CD4-positive, alpha-beta T cell treated with Interleukin-17A for 4 hours (primary cell): ENCODE results near the gene PRKACG.
"Not testable (repeated sequence)": the region's sequence is repeated elsewhere in the genome, so short reads cannot be mapped to it uniquely, and the experiment has no call there.

Source experiments
- DNase-seq: peaks from one replicate; pipeline ENCODE4 v3.0.0-alpha.2; 2020; ENCODE audit warnings: mixed read lengths

The PRKACG gene

DNA sequence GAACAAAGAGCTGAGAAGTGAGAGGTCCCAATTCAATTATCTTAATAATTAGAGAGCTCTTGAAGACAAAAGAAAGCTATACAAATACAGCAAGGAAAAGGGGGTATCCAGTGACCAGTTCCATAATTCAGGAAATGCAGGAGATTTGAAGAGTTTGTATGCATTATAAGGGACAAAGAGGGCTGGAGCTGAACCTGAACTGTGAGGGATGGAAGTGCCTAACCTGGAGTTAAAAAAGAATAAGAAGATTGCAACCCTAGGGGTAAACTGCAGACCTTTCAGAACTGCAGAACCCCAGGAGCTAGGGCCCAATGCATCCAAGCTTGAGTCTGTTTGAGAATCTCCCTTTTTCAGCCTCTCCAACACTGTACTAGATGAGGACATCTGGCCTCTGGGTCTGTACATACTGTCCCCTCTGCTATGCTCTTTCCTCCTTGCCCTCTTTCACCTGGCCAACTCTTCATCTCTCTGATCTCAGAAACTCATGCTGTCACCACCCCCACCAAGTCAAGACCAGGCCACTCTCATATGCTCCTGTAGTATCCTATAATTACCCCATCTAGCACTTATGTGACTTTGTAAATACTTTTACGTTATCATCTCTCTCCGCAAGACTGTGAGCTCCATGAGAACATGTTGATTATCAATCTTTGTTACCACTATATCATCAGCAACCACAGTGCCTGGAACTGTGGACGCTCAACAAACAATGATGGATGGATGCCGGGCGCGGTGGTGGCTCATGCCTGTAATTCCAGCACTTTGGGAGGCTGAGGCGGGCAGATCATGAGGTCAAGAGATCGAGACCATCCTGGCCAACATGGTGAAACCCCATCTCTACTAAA lies 6.6 kb upstream of the PRKACG start:
- no peak for DNase-seq

DNA sequence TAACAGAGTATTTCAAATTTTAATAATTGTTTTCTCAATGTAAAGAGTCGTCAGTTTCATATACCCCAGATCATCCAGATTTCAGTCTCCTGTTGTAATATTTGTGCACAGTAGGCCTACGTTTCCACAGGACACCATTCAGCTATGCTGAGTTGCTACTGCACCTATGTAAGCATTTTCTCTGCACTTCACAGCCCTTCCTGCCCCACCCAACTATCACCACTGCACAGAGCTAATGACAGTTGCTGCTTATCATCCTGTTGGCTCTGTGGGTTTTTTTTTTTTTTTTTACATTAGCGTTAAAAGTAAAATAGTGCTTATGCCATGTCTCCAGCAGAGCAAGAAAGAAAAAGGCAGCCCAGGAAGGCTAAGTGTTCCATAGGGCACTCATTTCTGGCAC lies 5.9 kb upstream of the PRKACG start:
- peak; percentile 61 for DNase-seq

DNA sequence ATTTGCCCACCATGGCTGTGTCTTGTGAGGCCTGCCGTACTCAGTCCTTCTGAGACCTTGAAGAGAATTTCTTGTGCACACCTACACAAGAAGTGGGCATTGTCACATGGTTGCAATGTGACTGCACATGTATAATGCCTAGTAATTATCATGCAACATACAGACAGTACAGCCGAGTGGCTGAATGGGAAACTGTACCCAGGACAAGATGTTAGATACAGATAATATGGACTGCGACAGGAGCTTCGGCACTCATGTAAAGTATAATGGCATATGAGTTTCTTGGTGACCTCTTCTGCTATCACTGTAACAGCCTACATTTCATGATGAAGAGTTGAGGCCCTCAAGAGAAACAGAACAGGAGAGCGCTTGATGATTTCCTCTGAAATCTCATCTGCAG lies 4.8 kb upstream of the PRKACG start:
- no peak for DNase-seq

DNA sequence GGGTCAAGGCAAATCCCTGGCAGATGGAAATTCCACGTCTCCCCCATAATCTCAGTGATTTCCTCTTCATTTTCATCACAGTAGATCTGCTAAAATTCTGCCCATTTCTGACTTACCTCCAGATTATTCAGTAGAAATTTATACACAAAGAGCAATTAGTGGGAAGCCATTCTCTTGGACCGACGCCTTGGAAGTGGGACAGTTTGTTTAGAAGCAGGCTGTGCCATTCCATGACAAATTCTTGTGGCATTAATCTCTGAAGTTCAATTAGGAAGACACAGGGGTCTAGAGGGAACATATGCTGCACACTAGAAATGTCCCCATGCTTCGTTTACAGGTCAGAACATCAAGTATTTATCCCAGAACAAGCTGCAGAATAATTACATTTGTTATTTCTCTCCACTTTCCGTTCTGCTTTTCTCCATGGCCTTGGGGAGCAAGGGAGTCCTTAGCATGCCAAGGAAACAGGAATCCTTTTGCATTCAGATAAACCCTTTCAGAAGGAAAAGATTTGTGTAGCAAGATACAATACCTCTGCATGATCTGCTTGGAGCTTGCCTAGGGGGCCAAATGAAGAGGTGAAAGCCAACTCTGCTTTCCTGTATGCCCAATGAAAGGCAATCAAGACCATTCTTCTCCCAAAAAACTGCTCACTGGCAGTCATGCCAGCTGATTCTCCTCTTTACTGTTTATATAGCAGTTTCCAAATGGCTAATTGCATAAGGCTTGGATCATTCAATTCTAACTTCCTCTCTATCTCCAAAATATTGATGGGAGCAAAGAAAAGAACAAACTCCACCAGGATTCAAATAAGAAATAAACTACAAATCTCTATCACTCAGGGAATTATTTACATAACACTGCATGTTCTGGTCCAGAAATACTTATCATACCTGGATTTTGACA lies 2.5 kb upstream of the PRKACG start:
- no peak for DNase-seq

DNA sequence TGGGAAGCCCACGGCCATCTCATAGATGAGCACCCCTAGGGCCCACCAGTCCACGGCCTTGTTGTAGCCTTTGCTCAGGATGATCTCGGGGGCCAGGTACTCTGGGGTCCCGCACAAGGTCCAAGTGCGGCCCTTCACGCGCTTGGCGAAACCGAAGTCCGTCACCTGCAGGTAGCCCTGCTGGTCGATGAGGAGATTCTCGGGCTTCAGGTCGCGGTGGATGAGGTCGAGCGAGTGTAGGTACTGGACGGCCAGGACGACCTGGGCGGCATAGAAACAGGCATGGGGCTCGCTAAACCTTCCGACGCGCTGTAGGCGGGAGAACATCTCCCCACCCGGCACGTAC lies 558 bp downstream of the PRKACG start:
- DNase-seq: no peak

DNA sequence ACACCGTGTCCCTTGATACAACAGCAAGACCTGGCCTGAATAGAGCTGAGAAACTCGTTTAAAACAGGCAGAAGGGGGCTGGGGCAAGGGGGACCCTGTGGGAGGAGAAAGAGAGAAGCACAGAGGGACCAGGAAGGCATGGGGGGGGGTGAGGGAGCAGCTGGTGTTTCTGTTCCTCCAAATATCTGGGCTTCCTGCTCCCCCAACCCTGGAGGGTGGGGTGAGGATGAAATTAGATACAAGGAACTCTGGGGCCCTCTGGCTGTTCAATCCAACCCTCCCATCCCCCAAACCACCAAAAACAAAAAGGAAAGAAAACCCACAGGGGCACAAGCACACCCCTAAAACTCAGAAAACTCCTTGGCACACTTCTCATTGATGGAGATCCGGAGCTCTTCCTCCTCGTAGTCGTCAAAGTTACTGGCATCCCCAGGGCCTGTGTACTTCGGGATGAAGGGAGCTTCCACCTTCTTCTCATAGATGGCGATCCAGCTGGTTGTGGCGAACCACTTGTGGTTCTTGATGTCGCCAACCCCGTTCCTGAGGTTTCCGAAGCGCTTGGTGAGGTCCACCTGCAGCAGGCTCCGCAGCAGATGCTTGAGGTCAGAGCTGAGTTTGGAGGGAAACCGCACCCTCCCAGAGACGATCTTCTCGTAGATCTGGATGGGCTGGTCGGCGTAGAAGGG lies 1.1 kb downstream of the PRKACG start:
- DNase-seq: no peak

DNA sequence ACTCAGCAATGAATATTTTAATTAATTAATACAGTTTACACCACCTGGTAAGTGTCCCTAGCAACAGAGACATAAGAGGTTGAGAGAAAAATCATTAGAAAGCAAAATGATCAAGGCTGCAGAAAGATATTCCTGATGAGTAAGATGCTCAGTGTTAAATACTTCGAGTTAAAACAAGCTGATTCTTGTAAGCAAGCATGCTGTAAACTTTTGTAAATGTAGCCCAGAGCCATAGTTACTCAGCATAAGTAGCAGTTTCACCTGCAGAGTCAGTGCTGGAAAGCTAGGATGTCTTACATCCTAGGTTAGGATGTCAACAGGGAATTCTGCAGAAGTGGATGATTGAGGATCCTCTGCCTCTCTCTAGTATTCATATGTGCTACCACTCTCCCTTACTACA lies 4.2 kb downstream of the PRKACG start:
- DNase-seq: no peak

DNA sequence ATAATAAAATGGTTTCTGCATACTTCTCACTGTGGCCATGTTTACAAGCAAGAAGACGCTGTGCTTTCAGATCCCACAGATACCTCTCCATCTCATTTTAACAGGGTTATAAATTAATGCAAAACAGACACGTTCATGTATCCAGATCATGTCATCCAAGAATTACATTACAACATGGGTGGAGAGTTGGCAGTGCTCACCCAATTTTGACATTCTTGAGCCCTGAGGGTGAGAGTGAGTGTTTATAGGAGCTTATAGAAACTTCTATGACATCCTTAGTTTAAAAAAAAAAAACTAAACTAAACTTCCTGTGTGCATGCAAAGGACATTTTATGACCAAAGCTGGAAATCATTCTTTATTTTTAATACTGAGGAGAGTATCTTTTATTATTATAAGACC lies 9.1 kb downstream of the PRKACG start:
- no peak for DNase-seq

DNA sequence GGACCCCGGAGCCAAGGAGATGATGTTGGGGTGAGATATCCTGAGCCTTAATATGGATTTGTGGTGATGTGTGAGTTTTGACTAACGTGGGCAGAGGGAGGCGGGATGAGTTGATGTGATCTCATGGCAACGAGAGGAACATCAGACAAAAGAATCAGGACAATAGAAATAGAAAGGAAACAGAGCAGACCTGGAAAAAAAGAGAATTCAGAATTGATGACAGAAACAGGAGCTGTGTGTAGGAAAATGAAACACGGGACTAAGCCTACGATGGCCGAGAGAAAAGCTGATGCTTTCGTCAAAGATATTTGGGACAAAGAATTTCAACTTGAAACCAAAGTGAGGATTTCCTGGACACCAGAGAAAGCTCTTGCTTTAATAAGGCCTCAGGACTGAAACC lies 10.9 kb downstream of the PRKACG start:
- DNase-seq: no peak

DNA sequence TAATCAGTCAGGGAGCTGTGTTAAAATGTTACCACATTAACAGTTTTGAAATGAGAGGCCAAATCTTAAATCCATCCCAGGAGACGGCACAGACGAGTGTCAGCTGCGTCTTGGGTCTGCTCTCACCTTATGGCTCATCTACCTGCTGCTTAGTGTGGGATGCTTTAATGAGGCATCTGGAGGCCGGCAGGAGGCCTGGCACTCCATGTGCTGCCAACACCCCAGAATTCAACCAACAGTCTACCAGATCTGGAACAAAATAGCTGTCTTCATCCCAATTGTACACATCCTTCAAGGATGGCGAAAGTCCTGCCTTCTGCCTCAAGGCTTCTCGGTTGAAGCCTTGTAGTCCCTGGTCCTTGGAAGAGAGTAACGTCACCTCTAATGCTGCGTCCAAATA lies 12.0 kb downstream of the PRKACG start:
- no peak for DNase-seq

DNA sequence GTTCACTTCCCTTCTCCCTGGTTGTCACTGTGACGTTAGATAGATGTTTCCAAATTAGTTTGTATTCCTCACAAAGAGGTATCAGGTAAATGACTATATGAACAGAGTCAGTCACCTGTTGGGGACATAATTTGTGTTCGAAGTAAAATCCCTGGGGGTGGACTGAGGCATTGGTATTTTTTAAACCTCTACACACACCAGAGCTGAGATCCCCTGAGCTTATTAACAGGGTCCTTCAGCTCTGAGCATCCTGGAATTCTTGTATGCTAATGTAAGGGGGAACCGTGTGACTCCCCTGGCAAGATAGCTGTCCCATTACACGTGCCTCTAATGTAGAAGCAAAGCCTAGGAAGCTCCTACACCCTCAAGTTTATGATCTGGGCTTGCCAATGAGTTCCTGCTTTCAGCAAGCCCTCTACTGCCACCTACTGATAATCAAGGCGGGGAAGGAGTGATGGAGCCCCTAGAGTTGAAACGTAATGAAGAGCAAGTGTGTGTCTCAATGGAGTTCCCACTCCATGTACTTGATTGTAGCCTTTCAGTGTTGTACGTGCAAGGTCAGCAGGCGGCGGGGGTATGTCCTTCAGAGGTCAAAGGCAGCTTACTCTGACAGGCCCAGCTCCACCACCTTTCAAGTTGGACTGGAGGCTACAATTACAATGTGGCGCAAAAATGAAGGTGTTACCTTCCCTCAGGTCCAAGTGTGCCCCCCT lies 14.4 kb downstream of the PRKACG start:
- peak; percentile 71 for DNase-seq

DNA sequence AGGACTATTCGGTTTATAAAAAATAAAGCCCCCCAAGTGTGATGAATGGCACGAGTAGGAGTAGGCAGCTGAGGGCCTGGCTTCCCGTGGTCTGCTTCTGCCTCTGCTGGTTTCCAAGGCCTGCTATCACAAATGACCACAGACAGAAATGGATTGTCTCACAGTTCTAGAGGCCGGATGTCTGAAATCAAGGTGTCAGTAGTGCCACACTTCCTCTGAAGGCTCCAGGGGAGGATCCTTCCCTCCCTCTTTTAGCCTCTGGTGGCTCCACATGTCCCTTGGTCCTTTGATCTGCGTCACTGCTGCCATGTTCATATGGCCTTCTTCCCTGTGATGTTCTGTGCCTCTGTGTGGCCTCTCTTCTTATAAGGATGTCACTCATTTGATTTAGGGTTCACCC lies 15.1 kb downstream of the PRKACG start:
- no peak for DNase-seq

DNA sequence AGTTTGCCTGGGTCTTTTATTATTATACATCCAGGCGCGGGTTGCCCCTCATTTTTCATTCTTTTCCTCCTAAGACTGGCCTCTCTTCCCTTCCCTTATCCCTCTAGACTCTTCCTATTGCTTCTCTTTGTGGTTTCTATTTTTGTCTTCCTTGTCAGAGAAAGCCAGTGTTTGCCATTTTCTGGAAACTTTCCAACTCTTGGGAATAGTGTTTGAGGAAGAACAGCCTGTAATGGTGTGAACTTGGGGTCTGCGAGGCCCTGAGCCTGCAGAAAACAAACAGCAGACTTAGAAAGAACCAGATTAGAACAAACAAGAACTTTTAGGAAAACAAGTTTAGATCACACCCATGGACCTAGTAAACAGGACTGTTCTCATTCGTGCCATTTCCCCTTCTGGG lies 15.5 kb downstream of the PRKACG start:
- no peak for DNase-seq

DNA sequence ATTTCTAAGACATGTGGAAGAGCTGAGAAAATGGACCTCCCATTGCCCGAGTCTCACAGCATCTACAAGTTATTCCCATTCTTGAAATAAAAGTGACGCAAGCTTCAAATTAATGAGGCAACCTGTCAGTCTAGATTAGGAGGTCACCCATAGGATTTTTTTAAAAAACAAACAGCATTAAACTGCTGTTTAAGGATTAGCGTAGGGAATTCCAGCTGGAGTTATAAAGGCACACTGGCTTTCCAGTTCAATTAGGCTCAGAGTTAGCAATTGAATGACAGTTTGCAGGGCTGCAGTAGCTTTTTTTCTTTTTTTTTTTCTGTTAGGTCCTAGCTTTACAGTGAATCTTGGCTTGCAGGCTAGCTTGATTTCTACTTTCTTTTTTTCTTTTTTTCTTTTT lies 16.2 kb downstream of the PRKACG start:
- DNase-seq: no peak

DNA sequence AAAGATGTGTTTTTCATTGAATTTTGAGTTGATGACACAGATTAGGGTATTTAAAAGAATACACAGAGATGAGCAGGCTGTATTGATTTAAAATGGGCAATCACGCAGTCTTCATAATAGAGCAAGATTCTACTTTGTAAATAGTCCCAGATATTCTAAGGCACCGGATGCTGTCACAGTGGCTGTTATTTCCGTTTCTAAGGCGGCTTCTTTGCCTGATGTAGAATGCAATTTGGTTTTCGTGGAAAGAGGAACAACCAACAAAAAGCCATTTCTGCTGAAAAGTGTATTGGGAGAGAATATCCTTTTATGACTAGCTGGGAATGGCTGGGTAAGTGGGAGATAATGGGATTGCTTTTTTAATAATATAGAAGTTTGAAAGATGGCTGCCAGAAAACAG lies 17.5 kb downstream of the PRKACG start:
- no peak for DNase-seq

DNA sequence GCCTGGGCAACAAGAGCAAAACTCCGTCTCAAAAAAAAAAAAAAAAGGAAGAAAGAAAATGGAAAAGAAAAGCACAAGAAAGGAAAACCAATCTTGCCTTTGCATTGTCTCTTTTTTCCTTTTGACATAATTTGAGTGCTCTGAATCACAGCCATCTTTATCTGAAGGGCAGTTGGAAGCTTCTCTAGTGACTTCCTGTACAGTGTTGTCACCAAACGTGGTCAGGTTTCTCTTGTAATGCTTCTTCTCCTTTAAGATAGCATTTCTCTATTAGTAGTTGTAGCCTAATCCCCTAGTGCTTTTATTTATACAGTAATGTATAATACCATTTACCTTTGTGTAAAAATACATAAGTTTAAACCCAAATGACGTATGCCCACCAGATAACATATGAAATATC lies 18.1 kb downstream of the PRKACG start:
- no peak for DNase-seq

DNA sequence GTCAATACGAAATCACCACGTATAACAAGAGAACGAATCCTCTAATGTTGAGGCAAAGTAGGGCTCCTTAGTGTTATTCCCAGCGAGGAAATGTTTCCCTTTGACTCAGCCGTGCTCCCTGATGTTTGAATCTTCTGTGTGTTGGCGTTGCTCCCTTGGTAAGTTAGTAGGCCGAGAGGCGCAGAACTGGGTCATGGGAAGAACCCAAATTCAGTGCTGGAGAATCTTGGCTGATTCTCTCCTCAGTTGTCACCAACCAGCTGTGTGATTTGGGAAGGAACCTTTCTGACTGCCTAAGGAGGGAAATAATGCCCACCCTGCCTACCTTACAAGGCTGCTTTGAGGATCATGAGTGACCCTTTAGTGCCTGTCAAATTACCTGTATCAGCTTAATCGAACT lies 22.5 kb downstream of the PRKACG start:
- no peak for DNase-seq

DNA sequence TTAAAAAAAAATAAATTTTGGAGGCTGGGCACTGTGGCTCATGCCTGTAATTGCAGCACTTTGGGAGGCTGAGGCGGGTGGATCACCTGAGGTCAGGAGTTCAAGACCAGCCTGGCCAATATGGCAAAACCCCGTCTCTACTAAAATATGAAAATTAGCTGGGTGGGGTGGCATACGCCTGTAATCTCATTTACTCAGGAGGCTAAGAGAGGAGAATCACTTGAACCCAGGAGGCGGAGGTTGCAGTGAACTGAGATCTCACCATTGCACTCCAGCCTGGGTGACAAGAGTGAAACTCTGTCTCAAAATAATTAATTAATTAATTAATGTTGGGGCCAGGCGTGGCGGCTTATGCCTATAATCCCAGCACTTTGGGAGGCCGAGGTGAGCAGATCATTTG lies 27.0 kb downstream of the PRKACG start:
- DNase-seq: not testable (repeated sequence)

DNA sequence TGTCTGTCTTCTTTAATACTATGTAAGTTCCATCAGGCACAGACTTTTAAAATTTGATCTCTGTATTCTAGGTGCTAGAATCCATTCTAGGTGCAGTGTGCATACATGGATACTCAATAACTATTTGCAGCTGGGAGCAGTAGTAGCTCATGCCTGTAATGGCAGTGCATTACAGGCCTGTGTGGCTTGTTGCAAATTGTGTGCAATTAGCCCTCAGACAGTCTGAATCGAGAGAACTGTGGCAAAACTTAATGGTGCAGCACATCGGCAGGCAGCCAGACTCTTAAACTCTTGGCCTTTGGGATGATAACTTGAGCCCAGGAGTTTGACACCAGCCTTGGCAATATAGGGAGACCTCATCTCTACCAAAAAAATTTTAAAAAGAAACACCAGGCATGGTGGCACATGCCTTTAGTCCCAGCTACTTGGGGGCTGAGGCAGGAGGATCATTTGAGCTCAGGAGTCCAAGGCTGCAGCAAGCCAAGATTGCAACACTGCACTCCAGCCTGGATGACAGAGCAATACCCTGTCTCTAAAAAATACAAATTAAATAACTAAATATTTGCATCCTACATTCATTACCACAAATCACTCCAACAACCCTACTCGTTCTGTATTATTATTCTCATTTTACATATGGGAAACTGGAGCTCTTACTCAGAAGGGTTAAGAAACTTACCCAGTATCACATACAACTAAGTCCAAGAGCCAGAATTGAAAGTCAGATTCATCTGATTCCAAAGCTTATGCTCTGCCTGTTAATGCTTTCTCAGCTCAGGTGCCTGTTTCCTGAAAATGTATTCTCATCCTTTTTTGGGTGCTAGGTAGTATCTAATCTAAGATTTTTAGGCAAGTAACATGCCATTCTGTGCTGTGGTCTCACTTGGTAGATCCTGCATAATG lies 30.1 kb downstream of the PRKACG start:
- DNase-seq: no peak

DNA sequence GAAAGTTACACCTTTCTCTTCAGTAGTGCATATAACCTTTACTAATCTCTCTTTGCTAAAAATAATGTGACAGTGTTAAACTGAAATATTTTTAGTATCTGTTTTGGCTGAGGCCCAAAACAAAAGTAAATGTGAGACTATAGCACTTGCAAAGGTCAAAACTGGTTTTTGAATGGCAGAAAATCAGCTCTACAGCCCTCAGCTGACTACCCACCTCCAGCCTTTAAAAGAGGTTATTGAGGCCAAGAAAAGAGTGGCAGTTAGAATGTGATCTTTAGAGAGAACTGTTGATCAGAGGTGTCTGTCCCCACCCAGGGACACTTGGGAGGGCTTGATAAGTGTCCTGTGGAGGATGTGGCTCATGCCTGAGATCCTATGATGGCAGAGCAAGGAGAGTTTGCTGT lies 30.9 kb downstream of the PRKACG start:
- DNase-seq: no peak

DNA sequence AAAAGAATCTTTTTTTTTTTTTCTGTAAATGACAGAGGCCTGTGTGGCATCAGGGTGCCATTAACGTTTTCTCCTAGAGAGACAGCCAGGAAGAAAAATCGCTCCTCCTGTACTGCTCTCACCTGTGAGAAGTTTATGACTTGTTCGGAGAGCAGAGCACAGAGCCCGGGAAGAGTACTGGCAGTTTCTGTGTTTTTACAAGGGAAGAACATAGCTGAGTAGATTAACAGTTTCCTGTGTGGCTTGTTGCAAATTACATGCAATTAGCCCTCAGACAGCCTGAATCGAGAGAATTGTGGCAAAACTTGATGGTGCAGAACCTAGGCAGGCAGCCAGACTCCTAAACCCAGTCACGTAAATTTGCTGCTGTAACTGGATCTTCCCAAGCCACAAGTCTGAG lies 32.1 kb downstream of the PRKACG start:
- DNase-seq: no peak

DNA sequence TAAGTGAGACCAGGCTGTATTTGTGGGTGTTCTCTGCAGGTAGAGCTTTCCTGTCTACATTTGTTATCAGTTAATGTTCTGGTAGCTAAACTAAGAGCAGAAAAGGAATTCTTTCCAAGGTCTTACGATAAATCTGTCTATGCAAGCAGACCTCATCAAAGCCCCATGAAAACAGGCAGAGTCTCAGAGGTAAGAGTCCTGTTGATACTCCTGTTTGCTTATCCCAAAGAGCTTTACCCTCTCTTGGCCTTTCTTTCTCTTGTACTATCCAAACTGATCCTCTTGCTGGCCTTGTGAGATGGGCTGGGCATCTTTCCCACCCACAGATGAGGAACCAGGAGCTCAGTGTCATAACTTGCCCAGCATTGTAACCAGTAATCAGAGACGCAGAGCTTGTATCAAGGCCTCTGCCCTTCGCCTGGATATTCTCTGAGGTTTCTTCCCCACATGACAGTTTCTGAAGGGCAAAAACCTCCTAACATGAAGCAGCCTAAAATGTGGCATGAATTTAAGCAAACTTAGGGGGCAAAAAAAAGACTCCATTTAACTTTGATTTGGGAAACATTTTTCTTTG lies 33.5 kb downstream of the PRKACG start:
- DNase-seq: no peak
